HG02943 (cell line): Measurements from ENCODE around the gene SPRTN.
A peak's percentile ranks its signal among the peaks of the same experiment; 100 is the strongest.

Experiments used
- ATAC-seq: cut with Tn5 transposase; IDR thresholded peaks from one replicate; pipeline ENCODE4 v1.9.1; 2021; ENCODE audit warnings: mild to moderate bottlenecking, low read depth, moderate library complexity; ENCODE audit not compliant: unreplicated experiment

SPRTN gene, protein sequence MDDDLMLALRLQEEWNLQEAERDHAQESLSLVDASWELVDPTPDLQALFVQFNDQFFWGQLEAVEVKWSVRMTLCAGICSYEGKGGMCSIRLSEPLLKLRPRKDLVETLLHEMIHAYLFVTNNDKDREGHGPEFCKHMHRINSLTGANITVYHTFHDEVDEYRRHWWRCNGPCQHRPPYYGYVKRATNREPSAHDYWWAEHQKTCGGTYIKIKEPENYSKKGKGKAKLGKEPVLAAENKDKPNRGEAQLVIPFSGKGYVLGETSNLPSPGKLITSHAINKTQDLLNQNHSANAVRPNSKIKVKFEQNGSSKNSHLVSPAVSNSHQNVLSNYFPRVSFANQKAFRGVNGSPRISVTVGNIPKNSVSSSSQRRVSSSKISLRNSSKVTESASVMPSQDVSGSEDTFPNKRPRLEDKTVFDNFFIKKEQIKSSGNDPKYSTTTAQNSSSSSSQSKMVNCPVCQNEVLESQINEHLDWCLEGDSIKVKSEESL

DNA sequence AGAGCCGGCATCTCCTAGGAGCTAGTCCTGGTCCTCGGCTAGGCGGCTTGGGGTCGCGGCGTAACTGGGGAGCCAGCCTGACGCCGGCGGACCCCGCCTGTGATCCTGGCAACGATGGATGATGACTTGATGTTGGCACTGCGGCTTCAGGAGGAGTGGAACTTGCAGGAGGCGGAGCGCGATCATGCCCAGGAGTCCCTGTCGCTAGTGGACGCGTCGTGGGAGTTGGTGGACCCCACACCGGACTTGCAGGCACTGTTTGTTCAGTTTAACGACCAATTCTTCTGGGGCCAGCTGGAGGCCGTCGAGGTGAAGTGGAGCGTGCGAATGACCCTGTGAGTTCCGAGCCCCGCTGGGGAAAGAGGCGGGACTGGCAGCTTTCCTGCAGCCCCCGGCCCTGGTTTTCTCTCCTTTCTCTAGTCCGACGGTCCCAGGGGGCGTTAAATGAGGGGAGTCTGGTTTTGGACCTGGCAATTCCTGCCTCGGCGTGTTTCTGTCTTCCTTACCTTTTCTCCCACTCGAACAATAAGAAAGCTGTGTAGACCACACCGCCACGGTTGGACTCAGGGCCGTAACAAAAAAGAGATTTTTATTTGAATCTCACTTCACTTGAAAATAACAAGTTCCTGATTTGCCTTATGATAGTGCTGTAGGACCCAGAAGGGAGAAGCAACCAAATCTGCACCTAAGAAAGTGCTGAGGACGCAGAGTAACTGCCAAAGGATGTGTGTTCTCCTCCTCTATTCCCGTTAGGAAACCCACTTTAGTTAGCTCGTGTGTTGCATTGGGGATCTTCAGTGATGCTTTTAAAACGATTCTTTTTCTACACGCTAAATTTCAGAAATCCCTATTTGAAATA, at the start of gene SPRTN:
Gene SPRTN, plus strand, starts transcription at position 24 of the 859 bp plus-strand sequence. Its CDS starts 91 bp downstream, at position 115.
- ATAC-seq = peak; percentile 4

- ATAC-seq = no peak
These were observed 42.2 kb upstream of the SPRTN start for GRCh38 chr1:231295938-231296337.

- ATAC-seq = no peak
These were observed 36.1 kb upstream of the SPRTN start for GRCh38 chr1:231301990-231302389.

DNA sequence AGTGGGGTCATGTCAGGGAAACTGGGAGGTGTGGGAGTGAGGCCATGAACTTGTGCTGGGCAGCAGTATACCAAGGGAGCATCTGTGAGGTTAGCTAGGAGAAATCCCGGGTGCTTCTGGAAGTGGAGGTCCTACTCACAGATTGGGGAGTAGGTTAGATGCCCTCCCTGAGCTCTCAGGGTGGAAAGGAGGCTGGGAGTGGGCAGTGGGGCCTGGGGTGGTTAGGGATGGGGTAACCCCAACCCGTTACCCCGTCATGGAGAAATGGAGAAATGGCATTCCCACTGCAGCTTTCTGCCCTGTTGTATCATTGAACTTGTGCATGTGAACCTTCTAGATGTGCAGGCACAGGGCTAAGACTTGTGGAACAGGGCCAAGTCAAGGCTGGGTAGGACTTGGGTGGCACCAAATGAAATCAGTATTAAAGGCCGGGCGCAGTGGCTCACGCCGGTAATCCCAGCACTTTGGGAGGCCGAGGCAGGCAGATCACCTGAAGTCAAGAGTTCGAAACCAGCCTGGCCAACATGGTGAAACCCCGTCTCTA, 27.6 kb upstream of the SPRTN start:
- ATAC-seq = no peak

- ATAC-seq = no peak
These were observed 26.2 kb upstream of the SPRTN start for GRCh38 chr1:231311720-231312431.

DNA sequence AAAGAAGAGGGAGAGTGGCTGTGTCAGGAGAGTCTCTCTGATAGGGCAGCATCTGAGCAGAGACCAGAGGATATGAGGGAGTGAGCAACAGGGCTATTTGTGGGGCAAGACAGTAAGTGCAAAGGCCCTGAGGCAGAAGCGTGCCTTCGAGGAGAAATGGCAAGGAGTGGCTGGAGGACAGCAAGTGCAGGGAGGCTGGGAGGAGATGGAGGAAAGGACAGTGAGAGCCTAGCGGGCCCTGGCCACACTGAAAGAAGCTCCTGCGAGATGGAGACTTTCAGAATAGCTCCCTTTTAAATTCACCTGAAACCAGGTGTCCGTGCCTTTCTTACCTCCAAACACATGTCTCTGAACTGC, 25.7 kb upstream of the SPRTN start:
- ATAC-seq = no peak

DNA sequence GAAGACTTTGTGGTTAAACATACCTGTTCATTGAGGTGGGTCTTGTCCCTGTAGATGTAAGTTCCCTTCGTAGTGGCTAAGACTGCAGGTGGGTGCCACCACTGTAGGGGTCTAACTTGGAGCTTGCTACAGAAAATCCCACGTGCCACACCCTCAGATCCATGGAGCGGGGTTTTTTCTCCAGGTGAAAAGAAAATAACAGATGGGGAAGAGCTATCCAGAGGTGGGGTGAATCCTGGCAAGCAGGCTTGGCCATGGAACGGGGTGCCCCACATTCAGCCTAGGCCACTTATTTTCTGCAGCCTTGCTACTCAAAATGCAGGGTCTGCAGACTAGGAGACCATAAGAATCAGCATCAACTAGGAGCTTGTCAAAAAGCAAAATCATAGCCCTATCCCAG, 24.4 kb upstream of the SPRTN start:
- no peak for ATAC-seq

GRCh38 chr1:231315887-231316286, 22.2 kb upstream of the SPRTN start:
- ATAC-seq = no peak

DNA sequence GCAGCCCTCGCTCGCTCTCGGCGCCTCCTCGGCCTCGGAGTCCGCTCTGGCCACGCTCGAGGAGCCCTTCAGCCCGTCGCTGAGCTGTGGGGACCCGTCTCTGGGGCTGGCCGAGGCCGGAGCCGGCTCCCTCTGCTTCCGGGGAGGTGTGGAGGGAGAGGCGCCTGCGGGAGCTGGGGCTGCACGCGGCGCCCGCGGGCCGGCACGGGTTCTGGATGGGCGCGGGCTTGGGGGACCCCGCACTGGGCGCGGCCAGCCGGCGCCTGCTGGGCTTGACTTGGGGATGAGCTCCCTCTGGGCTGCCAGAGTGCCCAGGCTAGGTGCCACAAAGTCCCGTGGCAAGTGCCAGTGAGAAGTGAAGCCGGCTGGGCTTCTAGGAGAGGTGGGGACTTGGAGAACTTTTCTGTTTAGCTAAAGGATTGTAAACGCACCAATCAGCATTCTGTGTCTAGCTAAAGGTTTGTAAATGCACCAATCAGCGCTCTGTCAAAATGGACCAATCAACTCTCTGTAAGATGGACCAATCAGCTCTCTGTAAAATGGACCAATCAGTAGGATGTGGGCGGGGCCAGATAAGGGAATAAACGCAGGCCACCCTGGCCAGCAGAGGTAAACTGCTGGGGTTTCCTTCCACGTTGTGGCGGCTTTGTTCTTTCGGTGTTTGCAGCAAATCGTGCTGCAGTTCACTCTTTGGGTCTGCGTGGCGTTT, 20.6 kb upstream of the SPRTN start:
- ATAC-seq = no peak

- no peak for ATAC-seq
These were observed 20.1 kb upstream of the SPRTN start for GRCh38 chr1:231318015-231318355.

GRCh38 chr1:231318568-231318967, 19.5 kb upstream of the SPRTN start:
- no peak for ATAC-seq

DNA sequence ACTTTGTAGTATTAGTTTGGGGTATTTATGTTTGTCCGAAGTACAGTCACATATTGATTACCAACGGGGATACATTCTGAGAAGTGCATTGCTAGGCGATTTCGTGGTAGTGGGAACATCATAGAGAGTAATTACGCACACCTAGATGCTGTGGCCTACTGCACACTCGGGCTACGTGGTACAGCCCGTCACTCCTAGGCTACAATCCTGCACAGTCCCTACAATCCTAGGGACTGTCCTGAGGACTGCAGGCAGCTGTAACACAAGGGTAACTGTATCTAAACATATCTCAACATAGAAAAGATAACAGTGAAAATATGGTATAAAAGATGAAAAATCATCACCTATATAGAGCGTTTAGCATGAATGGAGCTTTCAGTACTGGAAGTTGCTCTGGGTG, 19.0 kb upstream of the SPRTN start:
- ATAC-seq = no peak

GRCh38 chr1:231322880-231323530, 15.1 kb upstream of the SPRTN start:
- no peak for ATAC-seq

- ATAC-seq = no peak
These were observed 13.4 kb upstream of the SPRTN start for GRCh38 chr1:231324660-231325059.

DNA sequence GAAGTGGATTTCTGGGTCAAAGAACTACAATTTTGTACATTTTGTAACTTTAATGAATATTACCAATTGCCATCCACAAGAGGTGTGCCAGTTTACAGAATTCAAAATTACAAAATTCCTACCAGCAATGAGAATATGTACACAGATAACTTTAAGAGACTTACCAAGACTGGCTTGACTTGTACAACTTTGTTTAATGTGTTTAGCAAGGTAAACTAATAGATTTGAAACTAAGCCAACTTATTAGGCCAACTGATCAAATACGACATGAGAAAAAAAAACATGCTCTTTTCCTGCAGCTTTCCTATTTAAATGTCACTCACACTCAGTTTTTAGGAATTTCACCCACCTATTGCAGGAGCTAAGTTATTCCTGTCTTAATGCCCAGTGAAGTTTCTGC, 11.8 kb upstream of the SPRTN start:
- no peak for ATAC-seq

- no peak for ATAC-seq
These were observed 10.5 kb upstream of the SPRTN start for GRCh38 chr1:231327617-231328016.

DNA sequence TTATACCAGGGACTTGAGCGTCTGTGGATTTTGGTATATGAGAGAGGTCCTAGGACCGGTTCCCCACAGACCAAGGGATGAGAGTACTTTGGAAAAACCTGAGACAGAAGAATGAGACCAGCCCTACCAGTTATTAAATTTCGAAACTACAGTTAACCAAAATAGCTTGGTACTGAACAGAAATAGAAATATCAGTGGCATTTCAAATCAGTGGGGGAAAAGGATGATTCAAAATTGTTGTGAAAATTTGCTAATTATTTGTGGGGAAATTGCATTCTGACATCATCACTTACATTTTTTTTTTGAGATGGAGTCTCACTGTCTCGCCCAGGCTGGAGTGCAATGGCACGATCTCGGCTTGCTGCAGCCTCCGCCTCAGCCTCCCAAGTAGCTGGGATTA, 8.6 kb upstream of the SPRTN start:
- ATAC-seq = no peak

- no peak for ATAC-seq
These were observed 5.3 kb upstream of the SPRTN start for GRCh38 chr1:231332761-231333160.

- ATAC-seq = no peak
These were observed 3.9 kb upstream of the SPRTN start for GRCh38 chr1:231334079-231334666.
